ENCODE measurements around the gene GRM7. TPM values are rescaled to one million over a fixed set of nuclear protein-coding genes. Genes with fewer than 3 reads are reported as not detected.
A peak's percentile ranks its signal among the peaks of the same experiment; 100 is the strongest.

GRM7 gene
- total RNA-seq, 1 experiment from 2014 or later = not detected

GRCh38 chr3:7707187-7707586 is 846.3 kb downstream of the GRM7 start:
- Histone ChIP-seq H3K27me3 (replicated peaks; ENCODE audit: insufficient read depth, low read depth, low read length, poor library complexity) (no peaks in the 10 kb centered on the region), H3K27ac (ENCODE audit: low read depth, low read length, poor library complexity, severe bottlenecking) (no peak overlapping the region), H3K9me3 (ENCODE audit: low read depth, low read length, poor library complexity, severe bottlenecking) (no peaks in the 10 kb centered on the region), H3K4me1 (ENCODE audit: insufficient read depth, low read length, poor library complexity, severe bottlenecking) (no peaks in the 10 kb centered on the region), H3K36me3 (ENCODE audit: insufficient read depth, low read length, poor library complexity, severe bottlenecking) (no peaks in the 10 kb centered on the region), H3K4me3 (ENCODE audit: low read depth, low read length, poor library complexity, severe bottlenecking) (no peak overlapping the region)
- DNase-seq (ENCODE audit: low spot score) = peak; percentile 18
- ChIA-PET POLR2A (ENCODE audit: low non-redundant PET) (no interaction called here), CTCF (no interaction called here)
- intact Hi-C loops (cut with micrococcal nuclease; ENCODE audit: unreplicated experiment) = no loop called here
- TF ChIP-seq EZH2 (IDR thresholded peaks at IDR 0.05; ENCODE audit: borderline replicate concordance, low read depth, low read length, poor library complexity, severe bottlenecking) = no peak
- TF ChIP-seq, protein P1, sequence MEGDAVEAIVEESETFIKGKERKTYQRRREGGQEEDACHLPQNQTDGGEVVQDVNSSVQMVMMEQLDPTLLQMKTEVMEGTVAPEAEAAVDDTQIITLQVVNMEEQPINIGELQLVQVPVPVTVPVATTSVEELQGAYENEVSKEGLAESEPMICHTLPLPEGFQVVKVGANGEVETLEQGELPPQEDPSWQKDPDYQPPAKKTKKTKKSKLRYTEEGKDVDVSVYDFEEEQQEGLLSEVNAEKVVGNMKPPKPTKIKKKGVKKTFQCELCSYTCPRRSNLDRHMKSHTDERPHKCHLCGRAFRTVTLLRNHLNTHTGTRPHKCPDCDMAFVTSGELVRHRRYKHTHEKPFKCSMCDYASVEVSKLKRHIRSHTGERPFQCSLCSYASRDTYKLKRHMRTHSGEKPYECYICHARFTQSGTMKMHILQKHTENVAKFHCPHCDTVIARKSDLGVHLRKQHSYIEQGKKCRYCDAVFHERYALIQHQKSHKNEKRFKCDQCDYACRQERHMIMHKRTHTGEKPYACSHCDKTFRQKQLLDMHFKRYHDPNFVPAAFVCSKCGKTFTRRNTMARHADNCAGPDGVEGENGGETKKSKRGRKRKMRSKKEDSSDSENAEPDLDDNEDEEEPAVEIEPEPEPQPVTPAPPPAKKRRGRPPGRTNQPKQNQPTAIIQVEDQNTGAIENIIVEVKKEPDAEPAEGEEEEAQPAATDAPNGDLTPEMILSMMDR (conservative IDR thresholded peaks at IDR 0.05; ENCODE audit: low read depth, low read length) = no peak
- no TSS peak for BruUV-seq (replicated peaks)

GRCh38 chr3:7709376-7710082 is 848.6 kb downstream of the GRM7 start:
- BruUV-seq (replicated peaks) = no TSS peak
- intact Hi-C loops (cut with micrococcal nuclease; ENCODE audit: unreplicated experiment) = no loop called here
- Histone ChIP-seq H3K4me3 (ENCODE audit: low read depth, low read length, poor library complexity, severe bottlenecking) (no peak overlapping the region), H3K27ac (ENCODE audit: low read depth, low read length, poor library complexity, severe bottlenecking) (no peak overlapping the region), H3K4me1 (ENCODE audit: insufficient read depth, low read length, poor library complexity, severe bottlenecking) (no peaks in the 10 kb centered on the region), H3K36me3 (ENCODE audit: insufficient read depth, low read length, poor library complexity, severe bottlenecking) (no peaks in the 10 kb centered on the region), H3K9me3 (ENCODE audit: low read depth, low read length, poor library complexity, severe bottlenecking) (no peaks in the 10 kb centered on the region), H3K27me3 (replicated peaks; ENCODE audit: insufficient read depth, low read depth, low read length, poor library complexity) (no peaks in the 10 kb centered on the region)
- TF ChIP-seq EZH2 (IDR thresholded peaks at IDR 0.05; ENCODE audit: borderline replicate concordance, low read depth, low read length, poor library complexity, severe bottlenecking) = no peak
- TF ChIP-seq, protein P1 (conservative IDR thresholded peaks at IDR 0.05; ENCODE audit: low read depth, low read length) = no peak
- CTCF ChIA-PET = no interaction called here
- POLR2A ChIA-PET (ENCODE audit: low non-redundant PET) = no interaction called here
- DNase-seq (ENCODE audit: low spot score) = no peak

- Histone ChIP-seq H3K4me1 (ENCODE audit: insufficient read depth, low read length, poor library complexity, severe bottlenecking) (no peaks in the 10 kb centered on the region), H3K27me3 (replicated peaks; ENCODE audit: insufficient read depth, low read depth, low read length, poor library complexity) (no peaks in the 10 kb centered on the region), H3K27ac (ENCODE audit: low read depth, low read length, poor library complexity, severe bottlenecking) (no peak overlapping the region), H3K36me3 (ENCODE audit: insufficient read depth, low read length, poor library complexity, severe bottlenecking) (no peaks in the 10 kb centered on the region), H3K9me3 (ENCODE audit: low read depth, low read length, poor library complexity, severe bottlenecking) (no peaks in the 10 kb centered on the region), H3K4me3 (ENCODE audit: low read depth, low read length, poor library complexity, severe bottlenecking) (no peak overlapping the region)
- CTCF ChIA-PET = no interaction called here
- no peak for DNase-seq (ENCODE audit: low spot score)
- TF ChIP-seq, protein P1 (conservative IDR thresholded peaks at IDR 0.05; ENCODE audit: low read depth, low read length) = no peak
- no peak for TF ChIP-seq EZH2 (IDR thresholded peaks at IDR 0.05; ENCODE audit: borderline replicate concordance, low read depth, low read length, poor library complexity, severe bottlenecking)
- POLR2A ChIA-PET (ENCODE audit: low non-redundant PET) = interaction anchor here (0.6 kb wide), 1 partner anchor 65 kb away, joined by 9 read pairs; no protein-coding TSS in a partner anchor
- intact Hi-C loops (cut with micrococcal nuclease; ENCODE audit: unreplicated experiment) = no loop called here
- no TSS peak for BruUV-seq (replicated peaks)
These were observed 849.4 kb downstream of the GRM7 start for GRCh38 chr3:7710284-7710683.

Measured in A673 (cell line).